Activated CD4-positive, CD25-positive, alpha-beta regulatory T cell treated with anti-CD3 and anti-CD28 coated beads, Interleukin-2, amount 50 U/mL, for 16 hours (primary cell): ENCODE results near the gene PGAP6.
"Not testable (repeated sequence)": the region's sequence is repeated elsewhere in the genome, so short reads cannot be mapped to it uniquely, and the experiment has no call there.

Source experiments
- DNase-seq: peaks from one replicate; pipeline ENCODE4 v3.0.0-alpha.2; 2020; ENCODE audit warnings: low read depth, low spot score

Gene PGAP6

DNA sequence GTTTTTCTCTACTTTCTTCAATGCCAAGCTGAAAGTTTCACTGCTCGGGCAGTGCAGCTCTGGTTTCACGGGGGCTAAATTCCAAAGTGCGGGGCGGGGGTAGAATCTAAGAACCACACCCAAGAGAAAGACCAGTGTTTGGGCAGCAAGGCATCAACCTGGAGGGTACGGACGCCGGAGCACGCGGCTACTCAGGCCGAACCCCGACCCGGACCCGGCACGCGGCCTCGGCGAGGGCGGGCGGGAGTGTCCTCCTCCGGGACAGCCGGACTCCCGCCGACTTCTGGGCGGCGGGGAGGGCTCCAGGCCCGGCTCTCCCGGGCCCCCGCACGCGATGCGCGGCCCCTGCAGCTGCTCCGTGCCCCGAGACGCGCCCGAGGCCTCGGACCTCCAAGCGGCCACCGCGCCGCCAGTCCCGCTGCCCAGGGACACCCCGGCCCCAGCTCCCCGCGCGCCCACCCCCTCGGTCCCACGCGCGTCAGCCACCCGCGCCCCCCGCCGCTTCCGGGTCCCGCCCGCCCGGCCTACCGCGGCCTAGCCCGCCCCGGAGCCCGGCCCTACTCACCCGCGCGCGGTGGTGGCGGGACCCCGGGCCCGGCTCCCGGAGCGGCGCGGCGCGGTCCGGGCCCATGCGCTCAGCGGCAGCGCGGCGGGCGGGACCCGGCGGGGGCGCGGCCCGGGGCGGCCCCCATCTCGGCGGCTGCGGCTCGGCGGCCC, 29.8 kb downstream of the PGAP6 start:
- DNase-seq: no peak

DNA sequence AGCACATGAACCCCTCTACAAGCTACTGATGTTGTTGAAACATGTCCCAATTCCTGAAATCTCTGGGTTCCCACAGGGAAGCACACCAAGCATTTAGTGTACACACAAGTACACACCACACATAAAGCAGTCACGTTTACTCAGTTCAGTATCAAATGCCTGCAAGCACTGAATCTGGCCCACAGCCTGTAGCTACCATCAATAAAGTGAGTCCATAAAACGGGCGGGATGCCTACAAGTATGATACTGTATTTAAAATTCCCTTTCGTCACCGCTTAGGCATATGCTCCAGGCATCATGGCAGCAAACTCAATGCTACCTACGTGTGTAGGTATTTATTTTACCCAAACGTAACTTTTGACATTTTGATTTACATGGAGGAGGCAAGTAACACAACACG, 31.6 kb downstream of the PGAP6 start:
- DNase-seq: no peak

DNA sequence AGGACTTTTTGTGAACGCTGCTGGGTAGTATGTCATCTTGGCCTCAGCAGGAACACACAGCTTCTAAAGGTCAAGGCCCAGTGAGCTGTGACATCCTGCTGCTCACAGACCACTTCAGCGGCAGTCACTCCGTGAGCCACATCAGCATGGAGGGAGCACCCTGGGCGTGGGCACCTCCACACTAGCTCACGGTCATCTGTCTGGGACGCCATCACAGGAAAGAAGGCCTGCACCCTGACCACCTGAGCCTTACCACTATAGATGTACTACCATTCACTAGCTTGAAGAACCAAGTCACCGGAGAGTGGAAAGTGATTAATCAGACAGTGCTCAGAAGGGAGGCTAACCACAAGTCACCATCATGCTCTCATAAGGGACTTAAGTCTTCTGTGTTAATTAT, 32.6 kb downstream of the PGAP6 start:
- no peak for DNase-seq

DNA sequence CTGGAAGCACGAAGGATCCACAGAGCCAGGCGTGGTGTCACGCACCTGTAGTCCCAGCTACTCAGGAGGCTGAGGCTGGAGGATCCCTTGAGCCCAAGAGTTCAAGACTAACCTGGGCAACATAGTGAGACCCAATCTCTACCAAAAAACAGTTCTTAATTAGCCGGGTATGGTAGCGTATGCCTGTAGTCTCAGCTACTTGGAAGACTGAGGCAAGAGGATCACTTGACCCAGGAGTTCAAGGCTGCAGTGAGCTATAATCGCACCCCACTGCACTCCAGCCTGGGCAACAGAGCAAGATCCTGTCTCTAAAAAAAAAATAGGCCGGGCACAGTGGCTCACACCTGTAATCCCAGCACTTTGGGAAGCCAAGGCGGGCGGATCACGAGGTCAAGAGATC, 33.3 kb downstream of the PGAP6 start:
- DNase-seq: not testable (repeated sequence)

DNA sequence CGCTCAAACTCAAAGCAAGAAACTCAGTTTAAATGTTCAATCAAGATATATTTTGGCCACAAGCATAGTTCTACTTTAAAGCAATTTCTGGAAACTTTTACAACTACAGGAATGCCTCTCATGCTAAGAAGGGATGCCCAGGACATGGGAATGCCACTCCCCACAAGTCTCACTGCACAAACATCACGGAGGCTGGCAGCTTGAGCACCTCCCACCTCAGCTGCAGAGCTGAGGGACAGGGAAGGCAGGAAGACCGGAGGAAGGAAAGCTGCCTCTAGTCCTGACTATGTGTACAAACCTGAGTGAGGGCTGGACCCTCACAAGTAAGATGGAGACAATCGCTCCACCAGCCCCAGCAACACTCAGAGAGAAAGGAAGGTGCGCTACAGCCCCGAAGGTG, 34.6 kb downstream of the PGAP6 start:
- DNase-seq: no peak

DNA sequence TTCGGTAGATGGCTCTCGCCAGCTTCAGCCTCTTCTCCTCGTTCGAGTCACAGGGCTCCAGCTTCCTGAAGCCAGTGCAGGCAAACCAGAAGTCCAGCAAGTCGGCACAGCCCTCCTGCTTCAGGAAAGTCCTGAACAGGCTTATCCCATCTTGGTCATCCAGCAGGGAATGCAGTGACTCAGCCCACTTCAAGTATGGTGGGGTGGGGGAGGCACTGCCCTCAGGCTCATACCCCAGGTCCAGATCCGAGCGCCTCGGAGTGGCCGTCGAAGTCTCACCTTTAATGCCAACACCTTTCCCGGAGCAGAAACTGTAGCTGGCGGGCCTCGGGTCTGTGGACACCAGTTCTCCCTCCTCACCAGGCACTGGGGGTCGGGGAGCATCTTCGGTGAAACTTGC, 35.2 kb downstream of the PGAP6 start:
- no peak for DNase-seq

DNA sequence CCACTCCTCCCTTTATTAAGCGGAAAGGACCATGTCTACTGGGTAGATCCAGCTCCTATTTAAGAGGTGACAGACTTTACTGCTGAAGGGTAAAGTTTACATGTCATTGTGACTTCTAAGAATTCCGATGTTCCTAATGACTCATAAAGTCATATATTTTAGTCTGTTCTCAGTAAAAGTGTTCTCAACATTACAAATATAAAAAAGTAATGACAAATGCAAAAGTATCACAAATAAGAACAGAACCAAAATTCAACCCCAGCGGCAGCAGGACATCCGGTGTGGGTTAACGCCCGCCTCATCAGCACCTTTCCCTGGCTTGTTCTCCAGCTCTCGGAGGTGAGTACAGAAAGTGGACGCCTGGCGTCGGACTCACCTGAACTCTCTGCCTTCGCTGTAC, 36.0 kb downstream of the PGAP6 start:
- no peak for DNase-seq

DNA sequence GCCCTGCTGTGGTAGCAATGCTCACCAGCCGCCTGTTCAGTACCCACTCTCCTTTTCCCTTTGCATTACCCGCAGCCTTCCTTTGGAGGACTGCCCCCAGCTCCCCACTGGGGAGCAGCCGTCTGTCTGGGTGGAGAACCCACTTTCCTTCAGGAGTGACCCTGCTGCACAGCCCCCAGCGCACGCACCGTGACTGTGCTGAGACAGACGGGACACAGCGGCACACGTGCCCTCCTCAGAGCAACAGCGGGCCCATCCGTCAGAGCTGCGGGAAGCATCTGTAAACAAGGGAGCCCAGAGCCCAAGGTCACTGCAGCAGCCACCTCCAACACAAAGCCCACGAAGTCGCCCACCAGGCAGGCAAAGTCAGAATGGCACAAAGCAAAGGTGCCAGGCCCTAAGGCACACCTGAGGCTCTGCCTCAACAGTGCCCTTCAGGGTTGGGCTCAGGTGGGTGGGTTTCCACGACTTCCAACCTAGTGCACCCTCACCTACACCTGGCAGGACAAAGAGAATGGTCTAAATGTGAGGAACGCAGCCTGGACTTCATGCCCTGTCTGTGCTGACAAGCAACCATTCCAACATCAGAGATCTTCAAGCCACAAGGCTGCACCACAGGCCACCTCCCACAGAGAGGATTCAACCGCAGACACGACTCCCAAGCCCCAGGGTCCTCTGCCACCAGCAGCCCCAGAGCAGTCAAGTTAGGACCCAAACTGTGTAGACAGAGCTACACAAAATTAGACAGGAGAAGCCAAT, 39.1 kb downstream of the PGAP6 start:
- DNase-seq: no peak

DNA sequence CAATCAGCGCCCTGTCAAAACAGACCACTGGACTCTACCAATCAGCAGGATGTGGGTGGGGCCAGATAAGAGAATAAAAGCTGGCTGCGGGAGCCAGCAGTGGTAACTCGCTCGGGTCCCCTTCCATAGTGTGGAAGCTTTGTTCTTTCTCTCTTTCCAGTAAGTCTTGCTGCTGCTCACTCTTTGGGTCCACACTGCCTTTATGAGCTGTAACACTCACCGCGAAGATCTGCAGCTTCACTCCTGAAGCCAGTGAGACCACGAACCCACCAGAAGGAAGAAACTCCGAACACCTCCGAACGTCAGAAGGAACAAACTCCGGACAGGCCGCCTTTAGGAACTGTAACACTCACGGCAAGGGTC, 39.8 kb downstream of the PGAP6 start:
- DNase-seq: not testable (repeated sequence)

DNA sequence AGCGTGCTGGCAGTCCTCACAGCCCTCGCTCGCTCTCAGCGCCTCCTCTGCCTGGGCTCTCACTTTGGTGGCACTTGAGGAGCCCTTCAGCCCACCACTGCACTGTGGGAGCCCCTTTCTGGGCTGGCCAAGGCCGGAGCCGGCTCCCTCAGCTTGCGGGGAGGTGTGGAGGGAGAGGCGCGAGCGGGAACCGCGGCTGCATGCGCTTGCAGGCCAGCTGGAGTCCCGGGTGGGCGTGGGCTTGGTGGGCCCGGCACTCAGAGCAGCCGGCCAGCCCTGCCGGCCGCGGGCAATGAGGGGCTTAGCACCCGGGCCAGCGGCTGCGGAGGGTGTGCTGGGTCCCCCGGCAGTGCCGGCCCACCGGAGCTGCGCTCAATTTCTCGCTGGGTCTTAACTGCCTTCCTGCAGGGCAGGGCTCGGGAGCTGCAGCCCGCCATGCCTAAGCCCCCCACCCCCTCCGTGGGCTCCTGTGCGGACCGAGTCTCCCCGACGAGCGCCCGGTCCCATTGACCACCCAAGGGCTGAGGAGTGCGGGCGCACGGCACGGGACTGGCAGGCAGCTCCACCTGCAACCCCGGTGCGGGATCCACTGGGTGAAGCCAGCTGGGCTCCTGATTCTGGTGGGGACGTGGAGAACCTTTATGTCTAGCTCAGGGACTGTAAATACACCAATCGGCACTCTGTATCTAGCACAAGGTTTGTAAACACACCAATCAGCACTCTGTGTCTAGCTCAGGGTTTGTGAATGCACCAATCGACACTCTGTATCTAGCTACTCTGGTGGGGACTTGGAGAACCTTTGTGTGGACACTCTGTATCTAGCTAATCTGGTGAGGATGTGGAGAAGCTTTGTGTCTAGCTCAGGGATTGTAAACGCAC, 40.4 kb downstream of the PGAP6 start:
- DNase-seq: not testable (repeated sequence)

DNA sequence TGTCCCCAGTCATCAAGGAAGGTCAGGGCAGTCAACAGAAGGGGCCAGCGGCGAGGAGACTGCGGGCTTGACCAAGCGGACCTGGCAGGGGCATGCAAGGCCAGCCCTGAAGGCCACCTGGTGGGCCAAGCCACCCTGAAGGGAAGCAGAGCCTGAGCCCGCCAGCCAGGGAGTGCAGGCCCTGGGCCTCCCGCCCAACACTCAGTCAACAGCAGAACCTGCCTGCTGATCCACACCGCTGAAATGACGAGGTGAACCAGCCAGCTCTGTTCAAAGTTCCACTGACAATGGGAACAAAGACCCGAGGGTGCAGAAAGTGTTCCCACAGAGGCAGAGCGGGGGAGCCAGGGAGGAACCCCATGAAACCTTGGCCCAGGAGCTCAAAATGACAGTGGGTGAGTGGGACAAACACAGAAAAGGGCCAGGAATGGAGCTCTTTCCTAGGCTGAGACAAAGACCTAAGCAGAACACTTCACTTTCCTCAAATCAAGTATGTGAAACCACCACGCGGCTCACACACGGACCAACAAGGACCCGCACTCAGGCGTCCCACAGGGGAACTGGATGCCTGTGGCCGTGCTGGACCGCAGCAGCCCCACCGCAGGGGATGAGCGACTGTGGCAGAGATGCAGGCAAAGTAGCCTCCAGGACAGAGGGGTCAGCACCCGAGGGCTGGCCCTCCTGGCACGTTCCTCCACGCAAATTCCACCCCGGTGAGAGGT, 41.2 kb downstream of the PGAP6 start:
- DNase-seq: no peak

DNA sequence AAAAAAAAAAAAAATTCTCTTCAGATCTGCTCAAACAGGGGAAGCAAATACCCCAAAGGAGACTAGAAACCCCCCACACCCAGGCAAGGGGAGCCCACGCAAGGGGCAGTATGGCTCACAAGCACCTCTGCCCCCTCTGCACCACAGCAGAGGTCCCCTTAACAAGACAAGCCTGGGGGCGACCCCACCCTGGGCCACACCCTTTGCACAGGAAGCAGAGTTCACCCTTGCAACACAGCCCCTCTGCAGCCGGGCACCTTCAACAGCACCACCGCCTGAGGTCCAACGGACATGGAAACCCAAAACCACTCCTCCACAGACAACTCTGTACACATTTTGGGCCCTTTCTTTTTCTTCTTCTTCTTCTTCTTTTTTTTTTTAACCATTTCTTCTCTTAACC, 42.1 kb downstream of the PGAP6 start:
- DNase-seq: no peak

DNA sequence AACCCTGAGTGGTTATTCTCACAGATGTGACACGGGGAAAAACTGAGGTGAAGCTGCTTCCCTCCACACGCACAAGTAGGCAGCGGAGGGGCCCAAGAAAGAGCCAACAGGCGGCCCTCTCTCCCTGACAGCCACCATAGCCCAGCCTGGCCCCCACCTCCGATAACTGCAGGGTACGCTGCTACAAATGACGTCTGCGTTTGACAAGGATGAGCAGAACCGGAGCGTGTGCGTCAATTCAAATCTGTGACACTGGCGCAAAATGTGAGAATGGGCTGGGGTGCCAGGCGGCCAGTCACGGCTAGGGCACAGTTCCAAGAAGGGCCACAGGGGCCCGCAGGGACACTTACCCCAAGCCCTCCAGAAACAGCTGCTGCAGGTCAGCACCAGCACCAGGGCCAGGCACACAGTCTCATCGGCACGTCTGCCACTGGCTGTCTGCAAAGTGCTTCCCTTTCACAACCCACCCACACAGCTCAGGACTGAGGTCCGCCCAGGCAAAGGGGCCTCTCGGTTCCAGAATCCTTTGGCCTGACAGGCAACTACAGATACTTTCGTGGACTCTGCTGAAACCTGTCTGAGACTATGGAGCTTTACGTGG, 43.7 kb downstream of the PGAP6 start:
- no peak for DNase-seq

DNA sequence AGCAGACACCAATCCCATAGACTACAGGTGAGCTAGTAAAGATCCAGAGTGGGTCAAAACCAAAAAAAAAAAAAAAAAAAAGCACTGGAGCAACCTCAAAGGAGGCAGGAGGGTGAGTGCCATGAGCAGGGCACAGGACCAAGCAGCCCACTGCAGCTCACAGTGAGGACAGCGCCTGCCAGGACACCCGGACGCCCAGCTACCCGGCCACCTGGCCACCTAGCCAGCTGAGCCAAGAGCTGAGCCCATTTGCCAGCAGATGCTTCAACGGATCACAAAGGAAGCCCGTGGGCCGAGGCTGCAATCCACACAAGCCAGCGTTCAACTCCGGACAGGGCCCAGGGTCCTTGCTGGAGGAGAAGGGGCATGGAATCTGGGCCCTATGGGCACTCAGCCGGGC, 44.3 kb downstream of the PGAP6 start:
- DNase-seq: no peak

DNA sequence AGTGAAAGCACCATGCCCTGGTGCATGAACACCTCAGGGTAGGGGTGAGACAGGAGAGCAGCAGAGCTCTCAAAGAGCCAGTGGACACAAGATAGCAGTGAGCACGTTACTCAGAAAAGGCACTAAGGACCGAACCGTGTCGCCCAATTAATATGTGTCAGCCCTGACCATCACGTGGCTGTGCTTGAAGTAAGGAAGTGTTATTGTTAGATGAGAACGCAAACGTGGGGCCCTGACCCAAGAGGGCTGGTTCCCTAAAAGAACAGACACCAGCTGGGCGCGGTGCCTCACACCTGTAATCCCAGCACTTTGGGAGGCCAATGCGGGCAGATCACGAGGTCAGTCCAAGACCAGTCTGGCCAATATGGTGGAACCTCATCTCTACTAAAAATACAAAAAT, 45.5 kb downstream of the PGAP6 start:
- DNase-seq: no peak

DNA sequence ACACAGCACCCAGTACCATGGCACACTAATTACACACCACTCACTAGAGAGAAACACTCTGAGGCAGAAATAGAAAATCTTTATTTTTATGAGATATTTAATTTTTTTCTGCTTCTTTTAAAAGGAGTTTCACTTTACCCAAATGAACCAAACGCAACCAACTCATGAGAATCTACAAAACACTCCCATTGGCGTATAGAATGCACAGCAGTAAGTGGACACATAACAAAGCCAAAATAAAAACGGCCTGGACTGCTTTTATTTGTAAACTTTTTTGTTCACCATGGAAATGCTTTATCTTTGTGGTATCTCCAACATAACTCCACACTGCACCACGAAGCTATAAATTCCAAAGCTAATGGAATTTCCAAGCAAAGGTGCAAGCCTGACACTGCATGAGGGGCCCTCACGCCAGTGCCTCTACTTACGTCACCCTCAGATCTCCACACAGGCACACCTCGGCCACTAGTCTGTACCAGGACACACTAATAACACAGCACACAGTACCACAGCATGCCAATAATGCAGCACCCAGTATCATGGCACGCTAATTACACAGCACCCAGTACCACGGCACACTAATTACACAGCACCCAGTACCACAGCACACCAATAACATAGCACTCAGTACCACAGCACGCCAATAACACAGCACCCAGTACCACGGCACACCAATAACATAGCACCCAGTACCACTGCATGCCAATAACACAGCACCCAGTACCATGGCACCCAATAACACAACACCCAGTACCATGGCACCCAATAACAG, 46.7 kb downstream of the PGAP6 start:
- not testable (repeated sequence) for DNase-seq

DNA sequence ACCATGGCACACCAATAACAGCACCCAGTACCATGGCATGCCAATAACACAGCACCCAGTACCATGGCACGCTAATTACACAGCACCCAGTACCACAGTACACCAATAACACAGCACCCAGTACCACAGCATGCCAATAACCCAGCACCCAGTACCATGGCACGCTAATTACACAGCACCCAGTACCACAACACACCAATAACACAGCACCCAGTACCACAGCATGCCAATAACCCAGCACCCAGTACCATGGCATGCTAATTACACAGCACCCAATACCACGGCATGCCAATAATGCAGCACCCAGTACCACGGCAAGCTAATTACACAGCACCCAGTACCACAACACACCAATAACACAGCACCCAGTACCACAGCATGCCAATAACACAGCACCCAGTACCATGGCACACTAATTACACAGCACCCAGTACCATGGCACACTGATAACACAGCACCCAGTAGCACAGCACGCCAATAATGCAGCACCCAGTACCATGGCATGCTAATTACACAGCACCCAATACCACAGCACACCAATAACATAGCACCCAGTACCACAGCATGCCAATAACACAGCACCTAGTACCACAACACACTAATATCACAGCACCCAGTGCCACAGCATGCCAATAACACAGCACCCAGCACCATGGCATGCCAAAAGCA, 47.5 kb downstream of the PGAP6 start:
- not testable (repeated sequence) for DNase-seq

DNA sequence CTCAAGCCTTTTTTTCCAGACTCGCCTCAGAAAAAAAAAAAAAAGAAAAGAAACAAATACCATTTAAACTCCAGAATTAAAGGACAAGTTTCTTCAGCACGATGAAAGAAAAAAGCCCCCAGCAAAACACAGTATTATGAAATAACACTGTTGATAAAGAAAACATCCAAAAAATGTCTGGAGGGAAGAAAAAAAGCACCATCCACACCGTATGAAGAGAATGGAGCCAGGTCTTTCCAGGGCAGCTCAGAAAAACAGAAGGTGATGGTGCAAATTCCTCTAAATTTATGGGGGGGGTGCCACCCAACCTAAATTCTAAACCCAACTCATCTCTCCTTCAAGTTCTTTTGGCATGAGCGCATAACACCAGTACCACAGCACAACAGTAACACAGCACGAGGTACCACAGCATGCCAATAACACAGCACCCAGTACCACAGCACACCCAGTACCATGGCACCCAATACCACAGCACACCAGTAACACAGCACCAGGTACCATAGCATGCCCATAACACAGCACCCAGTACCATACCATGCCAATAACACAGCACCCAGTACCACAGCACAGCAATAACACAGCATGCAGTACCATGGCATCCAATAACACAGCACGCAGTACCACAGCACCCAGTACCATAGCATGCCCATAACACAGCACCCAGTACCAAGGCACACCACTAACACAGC, 48.2 kb downstream of the PGAP6 start:
- no peak for DNase-seq

DNA sequence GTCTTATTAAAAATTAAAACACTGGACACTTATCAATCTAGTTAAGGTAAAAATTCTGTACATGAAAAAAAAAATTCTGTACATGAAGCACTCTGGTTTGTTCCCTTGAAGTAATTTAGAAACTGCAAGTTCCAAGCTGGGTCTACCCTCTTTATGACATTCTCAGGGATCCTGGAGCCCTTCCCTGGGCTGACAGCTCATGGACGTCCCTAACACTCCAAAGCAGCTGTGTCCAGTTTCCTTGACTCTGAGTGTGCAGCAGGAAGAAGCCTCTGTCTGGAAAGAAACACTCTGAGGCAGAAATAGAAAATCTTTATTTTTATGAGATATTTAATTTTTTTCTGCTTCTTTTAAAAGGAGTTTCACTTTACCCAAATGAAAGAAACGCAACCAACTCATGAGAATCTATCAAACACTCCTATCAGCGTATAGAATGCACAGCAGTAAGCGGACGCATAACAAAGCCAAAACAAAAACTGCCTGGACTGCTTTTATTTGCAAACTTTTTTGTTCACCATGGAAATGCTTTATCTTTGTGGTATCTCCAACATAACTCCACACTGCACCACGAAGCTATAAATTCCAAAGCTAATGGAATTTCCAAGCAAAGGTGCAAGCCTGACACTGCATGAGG, 50.5 kb downstream of the PGAP6 start:
- DNase-seq: not testable (repeated sequence)
